ENCODE data around the gene PPIE.
"Not testable (repeated sequence)": the region's sequence is repeated elsewhere in the genome, so short reads cannot be mapped to it uniquely, and the experiment has no call there.

PPIE gene

GRCh38 chr1:39798859-39799769 lies 60.4 kb downstream of the PPIE start:
- H3K27me3 Mint-ChIP-seq, H3K36me3 Mint-ChIP-seq, H3K9me3 Mint-ChIP-seq: not testable (repeated sequence)
- peak overlapping the region; percentile 73 for H3K4me3 Mint-ChIP-seq
- H3K27ac Mint-ChIP-seq: peak overlapping the region; percentile 80
- peaks cover 14% of the 10 kb centered on the region for H3K4me1 Mint-ChIP-seq

- Mint-ChIP-seq H3K36me3 (peaks cover 2% of the 10 kb centered on the region), H3K9me3 (no peaks in the 10 kb centered on the region), H3K27me3 (no peaks in the 10 kb centered on the region), H3K4me1 (peaks cover 14% of the 10 kb centered on the region), H3K4me3 (peak overlapping the region; percentile 73), H3K27ac (peak overlapping the region; percentile 17)
Measured at GRCh38 chr1:39799770-39800470, 61.2 kb downstream of the PPIE start.

- H3K9me3 Mint-ChIP-seq: no peaks in the 10 kb centered on the region
- peaks cover 5% of the 10 kb centered on the region for H3K36me3 Mint-ChIP-seq
- no peaks in the 10 kb centered on the region for H3K27me3 Mint-ChIP-seq
- H3K4me1 Mint-ChIP-seq: peaks cover 14% of the 10 kb centered on the region
- no peak overlapping the region for H3K4me3 Mint-ChIP-seq
- no peak overlapping the region for H3K27ac Mint-ChIP-seq
Measured at GRCh38 chr1:39800471-39800835, 61.8 kb downstream of the PPIE start.

- Mint-ChIP-seq H3K36me3 (peaks cover 9% of the 10 kb centered on the region), H3K4me3 (no peak overlapping the region), H3K9me3 (no peaks in the 10 kb centered on the region), H3K4me1 (peaks cover 14% of the 10 kb centered on the region), H3K27me3 (no peaks in the 10 kb centered on the region), H3K27ac (no peak overlapping the region)
Measured at GRCh38 chr1:39802496-39803260, 64.0 kb downstream of the PPIE start.

DNA sequence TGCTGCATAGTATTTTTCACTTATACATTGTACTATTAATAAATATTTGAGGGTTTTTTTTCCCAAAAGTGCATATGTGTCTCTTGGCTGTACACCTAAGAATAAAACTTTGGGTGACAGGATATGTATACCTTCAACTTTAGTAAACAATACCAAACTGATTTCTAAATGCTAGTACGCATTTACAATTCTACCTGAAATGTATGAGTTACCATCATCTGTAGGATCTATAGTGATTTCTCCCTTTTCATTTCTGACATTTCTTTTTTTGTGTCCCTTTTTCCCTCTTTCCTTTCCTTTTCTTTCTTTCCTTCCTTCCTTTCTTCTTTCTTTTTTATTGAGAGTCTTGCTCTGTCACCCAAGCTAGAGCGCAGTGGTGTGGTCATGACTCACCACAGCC lies 66.7 kb downstream of the PPIE start:
- Mint-ChIP-seq H3K9me3 (no peaks in the 10 kb centered on the region), H3K4me3 (no peak overlapping the region), H3K36me3 (peaks cover 9% of the 10 kb centered on the region), H3K27ac (no peak overlapping the region), H3K27me3 (no peaks in the 10 kb centered on the region), H3K4me1 (no peaks in the 10 kb centered on the region)

DNA sequence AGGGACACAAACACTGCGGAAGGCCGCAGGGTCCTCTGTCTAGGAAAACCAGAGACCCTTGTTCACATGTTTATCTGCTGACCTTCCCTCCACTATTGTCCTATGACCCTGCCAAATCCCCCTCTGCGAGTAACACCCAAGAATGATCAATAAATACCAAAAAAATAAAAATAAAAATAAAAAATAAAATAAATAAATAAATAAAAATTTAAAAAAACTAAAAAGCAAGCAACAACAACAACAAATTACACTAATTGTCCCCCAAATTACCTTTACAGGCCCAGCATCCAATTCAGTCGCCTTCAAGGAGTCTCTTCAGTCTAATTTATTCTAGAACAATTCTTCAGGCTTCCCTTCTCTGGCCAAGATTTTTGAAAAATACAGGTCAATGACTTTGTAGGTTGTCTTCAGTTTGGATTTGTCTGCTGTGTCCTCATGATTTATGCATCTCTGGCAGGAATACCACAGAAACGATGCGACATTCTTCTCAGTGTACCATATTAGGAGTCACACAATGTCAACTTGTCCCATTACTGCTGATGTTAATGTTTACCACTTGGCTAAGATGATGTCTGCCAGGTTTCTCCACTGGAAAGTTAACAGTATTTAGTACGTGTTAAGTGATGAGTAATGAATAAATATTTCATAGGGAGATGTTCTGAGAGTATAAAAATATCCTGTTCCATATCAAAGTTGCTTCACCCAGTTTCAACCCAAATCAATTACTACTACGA lies 70.3 kb downstream of the PPIE start:
- Mint-ChIP-seq H3K4me3 (no peak overlapping the region), H3K36me3 (peaks cover 9% of the 10 kb centered on the region), H3K9me3 (no peaks in the 10 kb centered on the region), H3K27ac (no peak overlapping the region), H3K4me1 (no peaks in the 10 kb centered on the region), H3K27me3 (no peaks in the 10 kb centered on the region)

GRCh38 chr1:39812913-39813312 lies 74.2 kb downstream of the PPIE start:
- peaks cover 2% of the 10 kb centered on the region for H3K27me3 Mint-ChIP-seq
- H3K9me3 Mint-ChIP-seq: no peaks in the 10 kb centered on the region
- no peaks in the 10 kb centered on the region for H3K36me3 Mint-ChIP-seq
- peaks cover 8% of the 10 kb centered on the region for H3K4me1 Mint-ChIP-seq
- no peak overlapping the region for H3K4me3 Mint-ChIP-seq
- no peak overlapping the region for H3K27ac Mint-ChIP-seq

All from activated naive CD4-positive, alpha-beta T cell treated with anti-CD3 and anti-CD28 coated beads, Interleukin-2, amount 50 U/mL, for 24 hours (primary cell).